ENCODE results near the gene SETX. TPM values are rescaled to one million over a fixed set of nuclear protein-coding genes. Genes with fewer than 3 reads are reported as not detected.

SETX gene
- total RNA-seq, 1 experiment from 2014 or later: 21.0 TPM

GRCh38 chr9:132228062-132228461 is 126.7 kb downstream of the SETX start:
- H3K4me3 ChIP-seq (ENCODE audit: low read length): no peak overlapping the region
- no peak for ATAC-seq
- H3K27ac ChIP-seq (ENCODE audit: low read length): no peak overlapping the region
- TF ChIP-seq CTCF (conservative IDR thresholded peaks at IDR 0.05; ENCODE audit: low read depth, low read length) (no peak), EZH2 (IDR thresholded peaks at IDR 0.05; ENCODE audit: low read length, unreplicated experiment) (no peak), EZH2phosphoT487 (IDR thresholded peaks at IDR 0.05; ENCODE audit: borderline replicate concordance, low read length) (no peak)
- no peaks in the 10 kb centered on the region for H3K79me2 ChIP-seq (ENCODE audit: low read length)
- BruUV-seq (replicated peaks): no TSS peak
- CTCF ChIA-PET: no interaction called here
- no peaks in the 10 kb centered on the region for H3K27me3 ChIP-seq (ENCODE audit: low read length)
- no peaks in the 10 kb centered on the region for H3K9me2 ChIP-seq (replicated peaks; ENCODE audit: low read length)
- H2AFZ ChIP-seq (ENCODE audit: low read length): no peak overlapping the region
- H3K4me1 ChIP-seq (ENCODE audit: insufficient read depth, low read length): no peaks in the 10 kb centered on the region
- DNase-seq: no peak
- intact Hi-C loops (cut with micrococcal nuclease): no loop called here
- POLR2A ChIA-PET (ENCODE audit: unreplicated experiment): no interaction called here
- no peak overlapping the region for H3K9ac ChIP-seq (ENCODE audit: low read length)
- H3K4me2 ChIP-seq (ENCODE audit: low read length): no peak overlapping the region
- H3K36me3 ChIP-seq (ENCODE audit: low read depth, low read length): no peaks in the 10 kb centered on the region
- no peaks in the 10 kb centered on the region for H3F3A ChIP-seq (ENCODE audit: low read length, unreplicated experiment)
- no peaks in the 10 kb centered on the region for H3K9me3 ChIP-seq (ENCODE audit: low read length)
- H4K20me1 ChIP-seq (ENCODE audit: low read length): no peaks in the 10 kb centered on the region

- BruUV-seq (replicated peaks): no TSS peak
- Histone ChIP-seq H3K4me2 (ENCODE audit: low read length) (no peak overlapping the region), H3K4me3 (ENCODE audit: low read length) (no peak overlapping the region), H3K27ac (ENCODE audit: low read length) (no peak overlapping the region), H3K4me1 (ENCODE audit: insufficient read depth, low read length) (no peaks in the 10 kb centered on the region), H3K36me3 (ENCODE audit: low read depth, low read length) (no peaks in the 10 kb centered on the region), H3K9ac (ENCODE audit: low read length) (no peak overlapping the region), H3K79me2 (ENCODE audit: low read length) (no peaks in the 10 kb centered on the region), H3F3A (ENCODE audit: low read length, unreplicated experiment) (no peaks in the 10 kb centered on the region), H2AFZ (ENCODE audit: low read length) (no peak overlapping the region), H3K27me3 (ENCODE audit: low read length) (no peaks in the 10 kb centered on the region), H4K20me1 (ENCODE audit: low read length) (no peaks in the 10 kb centered on the region), H3K9me3 (ENCODE audit: low read length) (no peaks in the 10 kb centered on the region), H3K9me2 (replicated peaks; ENCODE audit: low read length) (no peaks in the 10 kb centered on the region)
- CTCF ChIA-PET: no interaction called here
- POLR2A ChIA-PET (ENCODE audit: unreplicated experiment): no interaction called here
- intact Hi-C loops (cut with micrococcal nuclease): no loop called here
- no peak for TF ChIP-seq CTCF (conservative IDR thresholded peaks at IDR 0.05; ENCODE audit: low read depth, low read length)
- TF ChIP-seq EZH2 (IDR thresholded peaks at IDR 0.05; ENCODE audit: low read length, unreplicated experiment): no peak
- TF ChIP-seq EZH2phosphoT487 (IDR thresholded peaks at IDR 0.05; ENCODE audit: borderline replicate concordance, low read length): no peak
- DNase-seq: no peak
- no peak for ATAC-seq
These were observed 128.0 kb downstream of the SETX start for GRCh38 chr9:132226571-132227430.

- Histone ChIP-seq H3K9ac (ENCODE audit: low read length) (no peak overlapping the region), H3K9me3 (ENCODE audit: low read length) (no peaks in the 10 kb centered on the region), H3F3A (ENCODE audit: low read length, unreplicated experiment) (no peaks in the 10 kb centered on the region), H3K4me1 (ENCODE audit: insufficient read depth, low read length) (no peaks in the 10 kb centered on the region), H3K9me2 (replicated peaks; ENCODE audit: low read length) (no peaks in the 10 kb centered on the region), H3K36me3 (ENCODE audit: low read depth, low read length) (no peaks in the 10 kb centered on the region), H3K27ac (ENCODE audit: low read length) (no peak overlapping the region), H3K4me3 (ENCODE audit: low read length) (no peak overlapping the region), H3K27me3 (ENCODE audit: low read length) (no peaks in the 10 kb centered on the region), H3K4me2 (ENCODE audit: low read length) (no peak overlapping the region), H3K79me2 (ENCODE audit: low read length) (no peaks in the 10 kb centered on the region), H2AFZ (ENCODE audit: low read length) (no peak overlapping the region), H4K20me1 (ENCODE audit: low read length) (no peaks in the 10 kb centered on the region)
- ATAC-seq (no peak), DNase-seq (no peak)
- POLR2A ChIA-PET (ENCODE audit: unreplicated experiment): no interaction called here
- BruUV-seq (replicated peaks): no TSS peak
- CTCF ChIA-PET: no interaction called here
- no peak for TF ChIP-seq CTCF (conservative IDR thresholded peaks at IDR 0.05; ENCODE audit: low read depth, low read length)
- no peak for TF ChIP-seq EZH2 (IDR thresholded peaks at IDR 0.05; ENCODE audit: low read length, unreplicated experiment)
- TF ChIP-seq EZH2phosphoT487 (IDR thresholded peaks at IDR 0.05; ENCODE audit: borderline replicate concordance, low read length): no peak
- intact Hi-C loops (cut with micrococcal nuclease): no loop called here
These were observed 130.1 kb downstream of the SETX start for GRCh38 chr9:132224645-132225044.
